GM12873 (cell line): Measurements from ENCODE around the gene PSMD5.

Experiments
- CTCF ChIP-seq: IDR thresholded peaks from 2 replicates; pipeline ENCODE4 v1.5.1; 2012; ENCODE audit warnings: low read depth, mild to moderate bottlenecking, moderate library complexity, low read length, control low read depth; ENCODE audit not compliant: insufficient read depth; ENCODE audit errors: missing control alignments

The PSMD5 gene

DNA sequence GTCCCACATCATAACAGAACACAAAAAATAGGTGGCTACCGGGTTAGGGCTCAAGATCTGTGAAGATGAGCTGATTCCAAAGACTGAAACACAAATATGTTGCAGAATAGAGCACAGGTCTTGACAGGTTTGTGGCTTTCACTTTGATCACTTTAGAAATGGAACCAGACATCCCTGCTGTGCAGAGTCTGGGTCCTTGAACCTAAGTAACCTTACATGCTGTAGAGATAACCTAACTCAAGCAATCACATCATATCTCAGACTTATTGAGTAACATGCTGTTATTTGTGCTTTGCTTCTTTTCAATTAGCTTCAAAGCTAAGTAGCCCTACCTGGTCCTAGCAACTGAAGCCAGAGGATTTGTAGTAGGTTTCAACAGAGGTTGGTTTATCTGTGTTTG lies 73.8 kb downstream of the PSMD5 start:
- no peak for TF ChIP-seq CTCF

DNA sequence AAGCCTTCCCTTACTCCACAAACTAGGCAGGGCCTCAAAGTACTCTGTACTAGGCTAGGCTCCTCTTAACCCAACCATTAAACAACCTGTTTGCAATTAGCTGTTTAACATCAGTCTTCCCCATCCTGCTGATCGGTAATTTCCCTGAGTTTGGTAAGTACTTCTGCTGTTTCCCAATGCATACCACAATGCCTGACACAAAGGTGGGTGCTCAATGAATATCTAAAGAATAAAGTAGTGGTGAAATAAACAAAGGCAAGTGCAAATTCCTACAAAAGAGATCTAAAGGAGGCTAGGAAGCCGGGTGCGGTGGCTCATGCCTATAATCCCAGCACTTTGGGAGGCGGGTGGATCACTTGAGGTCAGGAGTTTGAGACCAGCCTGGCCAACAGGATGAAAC lies 74.5 kb downstream of the PSMD5 start:
- no peak for TF ChIP-seq CTCF

DNA sequence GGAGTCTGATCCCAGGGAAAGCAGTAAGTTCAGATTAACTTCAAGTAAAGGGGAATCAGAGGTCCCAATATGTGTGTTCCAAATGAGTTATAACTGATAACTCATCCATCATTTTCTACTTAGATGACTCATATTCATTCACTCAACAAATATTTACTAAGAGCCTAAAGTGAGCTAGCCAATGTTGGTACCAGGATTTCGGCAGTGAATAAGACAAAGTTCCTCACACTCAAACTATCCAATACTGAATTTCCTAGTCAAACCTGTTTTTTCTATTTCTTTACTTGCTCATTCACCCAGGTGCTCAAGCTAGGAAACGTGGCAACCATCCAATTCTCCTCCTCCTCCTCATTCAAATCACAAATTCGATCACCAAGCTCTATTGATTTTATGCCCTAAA lies 75.3 kb downstream of the PSMD5 start:
- TF ChIP-seq CTCF = no peak
